CD4-positive, alpha-beta T cell (primary cell): ENCODE results near the gene MPV17L2. TPM values are rescaled to one million over a fixed set of nuclear protein-coding genes. Genes with fewer than 3 reads are reported as not detected.

Source experiments
- ATAC-seq: fragments of 200-7000 bp; cut with Tn5 transposase; one replicate; pipeline ENCODE4 v1.10.0; 2022; ENCODE audit warnings: mild to moderate bottlenecking; ENCODE audit not compliant: poor library complexity
- CTCF ChIA-PET: fragments of 350-600 bp; sonication (Branson Sonifier 250); formaldehyde crosslinking; loops from one replicate; lab custom pipeline; 2021; ENCODE audit warnings: antibody characterized with exemption, inconsistent platforms; lab: Charles Lee
- POLR2A ChIA-PET: fragments of 350-600 bp; sonication (Branson Sonifier 250); formaldehyde crosslinking; loops from one replicate; lab custom pipeline; 2021; ENCODE audit warnings: antibody characterized with exemption, inconsistent platforms; lab: Charles Lee
- DNase-seq, 14 experiments: peaks; one replicate each; pipeline ENCODE4 v3.0.0-alpha.2; 2013 to 2020; ENCODE audit warnings: mixed read lengths in 2 of 14
- H3K27ac ChIP-seq, 2 donors: one replicate each; pipeline versions ENCODE4 v1.5.1 to v1.7.0; 2013; ENCODE audit warnings: low read length in 2 of 2, low read depth in 1 of 2, mild to moderate bottlenecking in 1 of 2
- H3K27me3 ChIP-seq, 2 experiments: 1 replicate in 1 of 2; 2 replicates in 1 of 2; pipeline versions ENCODE4 v1.6.1 to v1.7.0; 2013; ENCODE audit warnings: low read length in 2 of 2, control low read depth in 1 of 2, mild to moderate bottlenecking in 1 of 2, moderate library complexity in 1 of 2; ENCODE audit not compliant: insufficient read depth in 2 of 2, control insufficient read depth in 1 of 2
- H3K36me3 ChIP-seq: one replicate; pipeline ENCODE4 v1.6.1; 2013; ENCODE audit warnings: low read length, control low read depth; ENCODE audit not compliant: insufficient read depth
- H3K4me1 ChIP-seq: one replicate; pipeline ENCODE4 v1.6.1; 2013; ENCODE audit warnings: low read length, control low read depth; ENCODE audit not compliant: insufficient read depth
- H3K4me3 ChIP-seq: one replicate; pipeline ENCODE4 v1.5.1; 2013; ENCODE audit warnings: mild to moderate bottlenecking, low read length, moderate library complexity
- H3K9me3 ChIP-seq, 2 experiments: 1 replicate in 1 of 2; 2 replicates in 1 of 2; pipeline versions ENCODE4 v1.6.1 to v1.7.0; 2013; ENCODE audit warnings: low read length in 2 of 2, mild to moderate bottlenecking in 2 of 2, control low read depth in 1 of 2, moderate library complexity in 1 of 2; ENCODE audit not compliant: control insufficient read depth in 1 of 2, insufficient read depth in 1 of 2
- H3K27ac Mint-ChIP-seq: one replicate; pipeline ENCODE4 v1.8.0; 2020; ENCODE audit warnings: mixed read lengths
- H3K27me3 Mint-ChIP-seq: one replicate; pipeline ENCODE4 v1.8.0; 2021; ENCODE audit warnings: mixed read lengths
- H3K36me3 Mint-ChIP-seq: one replicate; pipeline ENCODE4 v1.8.0; 2021; ENCODE audit warnings: low read depth, mixed read lengths
- H3K4me1 Mint-ChIP-seq: one replicate; pipeline ENCODE4 v1.8.0; 2021; ENCODE audit warnings: low read depth, mixed read lengths
- H3K4me3 Mint-ChIP-seq: one replicate; pipeline ENCODE4 v1.8.0; 2020; ENCODE audit warnings: mild to moderate bottlenecking, mixed read lengths
- H3K9me3 Mint-ChIP-seq: one replicate; pipeline ENCODE4 v1.8.0; 2020; ENCODE audit warnings: mixed read lengths
- intact Hi-C, 2 experiments: fragments of 100-400 bp; cut with DNase I in 1 of 2; cut with micrococcal nuclease in 1 of 2; formaldehyde crosslinking; loops; one replicate each; pipeline versions ENCODE4 v1.15.1 to v1.9.0; 2023 to 2025; cut with DNase I, micrococcal nuclease
- total RNA-seq, 174 experiments: library from RNA in 2 of 174; stranded (reverse) in 2 of 174; gene quantifications; one replicate each; pipeline ENCODE4 v1.2.3 and lab custom pipeline; 2021 to 2026
- TF ChIP-seq, protein P1 (sequence below): fragments of 200-600 bp; IDR thresholded peaks from one replicate; pipeline ENCODE4 v1.8.0; 2022; ENCODE audit warnings: antibody characterized with exemption, mild to moderate bottlenecking

MPV17L2 gene
- total RNA-seq, 2 experiments from 2014 or later = 2.8 to 3.9 TPM

DNA sequence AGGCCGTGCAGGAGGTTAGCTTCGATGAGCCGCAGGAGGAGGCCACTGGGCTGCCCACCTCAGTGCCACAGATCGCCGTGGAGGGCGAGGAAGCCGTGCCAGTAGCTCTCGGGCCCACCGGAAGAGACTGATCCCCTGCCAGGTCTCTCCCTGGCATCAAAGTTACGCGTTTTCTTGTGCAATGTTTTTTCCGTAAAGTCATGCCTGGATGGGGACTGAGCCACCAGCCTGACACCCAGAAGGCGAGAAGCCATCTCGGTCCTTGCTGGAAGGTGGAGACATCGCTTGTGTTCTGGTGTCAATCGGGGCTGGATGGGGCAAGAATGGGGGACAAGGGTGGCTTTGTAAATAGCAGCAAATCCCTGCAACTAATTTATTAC lies 43.4 kb upstream of the MPV17L2 start:
- TF ChIP-seq, protein P1, sequence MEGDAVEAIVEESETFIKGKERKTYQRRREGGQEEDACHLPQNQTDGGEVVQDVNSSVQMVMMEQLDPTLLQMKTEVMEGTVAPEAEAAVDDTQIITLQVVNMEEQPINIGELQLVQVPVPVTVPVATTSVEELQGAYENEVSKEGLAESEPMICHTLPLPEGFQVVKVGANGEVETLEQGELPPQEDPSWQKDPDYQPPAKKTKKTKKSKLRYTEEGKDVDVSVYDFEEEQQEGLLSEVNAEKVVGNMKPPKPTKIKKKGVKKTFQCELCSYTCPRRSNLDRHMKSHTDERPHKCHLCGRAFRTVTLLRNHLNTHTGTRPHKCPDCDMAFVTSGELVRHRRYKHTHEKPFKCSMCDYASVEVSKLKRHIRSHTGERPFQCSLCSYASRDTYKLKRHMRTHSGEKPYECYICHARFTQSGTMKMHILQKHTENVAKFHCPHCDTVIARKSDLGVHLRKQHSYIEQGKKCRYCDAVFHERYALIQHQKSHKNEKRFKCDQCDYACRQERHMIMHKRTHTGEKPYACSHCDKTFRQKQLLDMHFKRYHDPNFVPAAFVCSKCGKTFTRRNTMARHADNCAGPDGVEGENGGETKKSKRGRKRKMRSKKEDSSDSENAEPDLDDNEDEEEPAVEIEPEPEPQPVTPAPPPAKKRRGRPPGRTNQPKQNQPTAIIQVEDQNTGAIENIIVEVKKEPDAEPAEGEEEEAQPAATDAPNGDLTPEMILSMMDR = no peak
- ATAC-seq (no peak), DNase-seq (no peak)
- Histone ChIP-seq H3K4me1 (peaks cover 30% of the 10 kb centered on the region), H3K4me3 (no peak overlapping the region), H3K27ac (no peak overlapping the region), H3K9me3 (no peaks in the 10 kb centered on the region), H3K36me3 (peaks cover 36% of the 10 kb centered on the region), H3K27me3 (no peaks in the 10 kb centered on the region)
- Mint-ChIP-seq H3K27ac (no peak overlapping the region), H3K4me1 (peaks cover 16% of the 10 kb centered on the region), H3K4me3 (no peak overlapping the region), H3K9me3 (no peaks in the 10 kb centered on the region), H3K27me3 (no peaks in the 10 kb centered on the region), H3K36me3 (peaks cover 54% of the 10 kb centered on the region)
- ChIA-PET POLR2A (no interaction called here), CTCF (interaction anchor here (0.7 kb wide), 1 partner anchor 89 kb away, joined by 4 read pairs; no protein-coding TSS in a partner anchor)
- intact Hi-C loops = no loop called here

DNA sequence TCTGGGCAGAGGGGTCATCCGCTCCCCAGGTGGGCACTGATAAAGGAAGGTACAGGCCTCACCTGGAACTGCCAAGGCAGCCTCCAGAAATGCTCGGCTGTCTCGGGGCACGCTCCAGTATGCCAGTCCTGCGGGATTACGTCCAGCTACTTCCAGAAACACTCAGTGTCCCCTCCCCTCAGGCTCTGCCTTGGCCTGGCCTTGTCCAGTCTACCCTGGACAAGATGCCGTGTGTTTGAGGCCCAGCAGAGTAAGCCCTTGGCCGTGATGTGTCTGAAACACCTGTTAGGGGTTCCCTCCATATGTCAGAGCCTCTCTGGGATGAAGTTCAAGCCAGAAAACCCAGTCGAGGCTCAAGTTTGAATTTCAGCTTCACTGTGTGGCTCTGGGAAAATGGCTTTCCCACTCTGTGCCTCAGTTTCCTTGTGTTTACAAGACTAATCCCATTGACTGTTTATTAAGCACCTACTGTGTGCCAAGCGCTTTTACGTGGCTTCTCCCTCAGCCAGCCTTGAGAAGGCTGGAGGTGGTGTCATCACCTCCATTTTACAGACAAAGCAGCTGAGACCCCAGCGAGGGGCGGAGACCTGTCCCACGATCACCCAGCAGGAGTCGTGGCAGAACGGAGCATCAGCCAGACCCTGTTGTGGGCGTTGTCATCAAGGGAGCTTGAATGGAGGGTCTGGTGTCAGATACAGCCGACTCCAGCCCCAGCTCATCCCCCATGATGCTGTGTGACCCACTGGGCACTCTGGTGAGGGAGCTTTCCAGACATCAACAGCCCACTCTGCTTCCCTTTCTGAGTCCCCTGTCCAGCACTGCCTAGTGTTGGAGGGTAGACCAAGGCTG lies 42.0 kb upstream of the MPV17L2 start:
- H3K4me3 ChIP-seq = no peak overlapping the region
- peak overlapping the region; percentile 80 for H3K27ac Mint-ChIP-seq
- no peaks in the 10 kb centered on the region for H3K27me3 ChIP-seq
- H3K36me3 ChIP-seq = peaks cover 25% of the 10 kb centered on the region
- no peaks in the 10 kb centered on the region for H3K9me3 Mint-ChIP-seq
- ChIA-PET CTCF (interaction anchor here (1.0 to 1.8 kb wide), 5 partner anchors 9 to 87 kb away, joined by 3 to 10 read pairs (median 4); no protein-coding TSS in a partner anchor), POLR2A (interaction anchor here (0.6 to 2.4 kb wide), 19 partner anchors 10 to 914 kb away, joined by 3 to 51 read pairs (median 5); partner anchors contain the start of genes IFI30, IL12RB1, JUND and RAB3A)
- peaks cover 33% of the 10 kb centered on the region for H3K4me1 ChIP-seq
- DNase-seq = peak in 1 of 14 experiments; percentile 37
- TF ChIP-seq, protein P1 = no peak
- peaks cover 17% of the 10 kb centered on the region for H3K4me1 Mint-ChIP-seq
- peak overlapping the region in 1 of 2 donors; percentile 32 for H3K27ac ChIP-seq
- no peaks in the 10 kb centered on the region for H3K9me3 ChIP-seq
- no peak for ATAC-seq
- H3K4me3 Mint-ChIP-seq = peak overlapping the region; percentile 86
- H3K36me3 Mint-ChIP-seq = peaks cover 42% of the 10 kb centered on the region
- H3K27me3 Mint-ChIP-seq = no peaks in the 10 kb centered on the region
- intact Hi-C loops = loop anchor here (5.0 kb wide), 2 partner anchors 41 to 149 kb away; partner anchors contain the start of gene MPV17L2 (in 1 of the 2)

DNA sequence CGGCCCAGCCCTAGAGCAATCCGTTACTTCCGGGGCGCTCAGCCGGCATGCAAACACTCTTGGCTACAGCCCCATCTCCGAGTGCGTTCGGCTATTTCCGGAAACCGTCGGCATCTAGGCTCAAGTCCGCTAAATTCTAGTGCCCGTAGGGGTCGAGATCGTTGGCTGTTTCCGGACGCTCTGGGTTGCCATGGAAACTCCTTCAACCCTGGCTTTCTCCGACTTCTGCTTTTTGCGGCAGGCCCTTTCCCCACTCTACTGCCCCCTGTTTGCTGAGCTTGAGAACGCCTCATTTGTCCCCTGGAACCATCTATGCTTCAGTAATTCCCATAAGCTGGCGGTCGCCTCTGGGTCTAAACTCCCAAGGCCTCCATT lies 40.6 kb upstream of the MPV17L2 start:
- peak overlapping the region; percentile 64 to 88 for H3K27ac ChIP-seq
- H3K9me3 Mint-ChIP-seq = no peaks in the 10 kb centered on the region
- peaks cover 20% of the 10 kb centered on the region for H3K36me3 ChIP-seq
- peaks cover 23% of the 10 kb centered on the region for H3K4me1 Mint-ChIP-seq
- TF ChIP-seq, protein P1 = peak; percentile 58
- CTCF ChIA-PET = interaction anchor here (0.6 to 1.8 kb wide), 17 partner anchors 9 to 220 kb away, joined by 3 to 10 read pairs (median 4); partner anchors contain the start of genes CCDC124, JUND and MPV17L2
- H3K36me3 Mint-ChIP-seq = peaks cover 34% of the 10 kb centered on the region
- POLR2A ChIA-PET = interaction anchor here (0.9 to 2.4 kb wide), 25 partner anchors 9 to 293 kb away, joined by 3 to 51 read pairs (median 5); partner anchors contain the start of genes ARRDC2, CCDC124, IFI30 and IL12RB1
- peak overlapping the region; percentile 78 for H3K4me3 ChIP-seq
- peak overlapping the region; percentile 86 for H3K4me3 Mint-ChIP-seq
- DNase-seq = peak; percentile 94 to 99 (median 98)
- H3K4me1 ChIP-seq = peaks cover 36% of the 10 kb centered on the region
- intact Hi-C loops = loop anchor here (1.0 to 5.0 kb wide), 6 partner anchors 34 to 293 kb away; partner anchors contain the start of genes MPV17L2 (in 1 of the 2) and RPL18A (in 1 of the 2)
- peak overlapping the region; percentile 80 for H3K27ac Mint-ChIP-seq
- no peaks in the 10 kb centered on the region for H3K27me3 ChIP-seq
- ATAC-seq = peak; percentile 67
- H3K27me3 Mint-ChIP-seq = no peaks in the 10 kb centered on the region
- no peaks in the 10 kb centered on the region for H3K9me3 ChIP-seq
